ENCODE results near the gene LSM4.
"Not testable (repeated sequence)": the region's sequence is repeated elsewhere in the genome, so short reads cannot be mapped to it uniquely, and the experiment has no call there.

The LSM4 gene

GRCh38 chr19:18322759-18323460 lies at the start of gene LSM4:
Gene LSM4 (minus strand): TSS chr19:18323076. CDS start chr19:18323020, 56 bp downstream.
- DNase-seq = peak; percentile 98 to 99

- DNase-seq = peak; percentile 59 to 82
Measured at GRCh38 chr19:18368504-18369222, 45.8 kb upstream of the LSM4 start.

- DNase-seq = no peak
Measured at GRCh38 chr19:18366021-18366435, 43.2 kb upstream of the LSM4 start.

GRCh38 chr19:18364826-18365528 lies 42.1 kb upstream of the LSM4 start:
- no peak for DNase-seq

GRCh38 chr19:18364277-18364825 lies 41.5 kb upstream of the LSM4 start:
- DNase-seq = not testable (repeated sequence)

- DNase-seq = no peak
Measured at GRCh38 chr19:18363787-18364186, 40.9 kb upstream of the LSM4 start.

GRCh38 chr19:18362934-18363542 lies 40.2 kb upstream of the LSM4 start:
- no peak for DNase-seq

- DNase-seq = no peak
Measured at GRCh38 chr19:18361646-18362045, 38.8 kb upstream of the LSM4 start.

GRCh38 chr19:18357041-18357440 lies 34.2 kb upstream of the LSM4 start:
- no peak for DNase-seq

- DNase-seq = not testable (repeated sequence)
Measured at GRCh38 chr19:18354743-18355142, 31.9 kb upstream of the LSM4 start.

- no peak for DNase-seq
Measured at GRCh38 chr19:18353378-18354005, 30.6 kb upstream of the LSM4 start.

- no peak for DNase-seq
Measured at GRCh38 chr19:18351544-18351943, 28.7 kb upstream of the LSM4 start.

- no peak for DNase-seq
Measured at GRCh38 chr19:18350490-18350889, 27.6 kb upstream of the LSM4 start.

- peak in 1 of 2 experiments; percentile 40 for DNase-seq
Measured at GRCh38 chr19:18349524-18350128, 26.8 kb upstream of the LSM4 start.

- DNase-seq = not testable (repeated sequence)
Measured at GRCh38 chr19:18348818-18349339, 26.0 kb upstream of the LSM4 start.

- DNase-seq = no peak
Measured at GRCh38 chr19:18348171-18348570, 25.3 kb upstream of the LSM4 start.

- DNase-seq = no peak
Measured at GRCh38 chr19:18346091-18346490, 23.2 kb upstream of the LSM4 start.

- DNase-seq = no peak
Measured at GRCh38 chr19:18345296-18345695, 22.4 kb upstream of the LSM4 start.

- DNase-seq = no peak
Measured at GRCh38 chr19:18344582-18344950, 21.7 kb upstream of the LSM4 start.

GRCh38 chr19:18342090-18342632 lies 19.3 kb upstream of the LSM4 start:
- DNase-seq = no peak

All from NCI-H524 (cell line).